Stimulated activated CD4-positive, alpha-beta T cell treated with anti-CD3 and anti-CD28 coated beads, TNF-alpha, amount 100 ng/mL, for 4 hours (primary cell): ENCODE measurements around the gene PRELID3B.

Experiments used
- DNase-seq, 3 experiments: peaks; one replicate each; pipeline ENCODE4 v3.0.0-alpha.2; 2020; ENCODE audit warnings: low read depth in 3 of 3

PRELID3B gene

DNA sequence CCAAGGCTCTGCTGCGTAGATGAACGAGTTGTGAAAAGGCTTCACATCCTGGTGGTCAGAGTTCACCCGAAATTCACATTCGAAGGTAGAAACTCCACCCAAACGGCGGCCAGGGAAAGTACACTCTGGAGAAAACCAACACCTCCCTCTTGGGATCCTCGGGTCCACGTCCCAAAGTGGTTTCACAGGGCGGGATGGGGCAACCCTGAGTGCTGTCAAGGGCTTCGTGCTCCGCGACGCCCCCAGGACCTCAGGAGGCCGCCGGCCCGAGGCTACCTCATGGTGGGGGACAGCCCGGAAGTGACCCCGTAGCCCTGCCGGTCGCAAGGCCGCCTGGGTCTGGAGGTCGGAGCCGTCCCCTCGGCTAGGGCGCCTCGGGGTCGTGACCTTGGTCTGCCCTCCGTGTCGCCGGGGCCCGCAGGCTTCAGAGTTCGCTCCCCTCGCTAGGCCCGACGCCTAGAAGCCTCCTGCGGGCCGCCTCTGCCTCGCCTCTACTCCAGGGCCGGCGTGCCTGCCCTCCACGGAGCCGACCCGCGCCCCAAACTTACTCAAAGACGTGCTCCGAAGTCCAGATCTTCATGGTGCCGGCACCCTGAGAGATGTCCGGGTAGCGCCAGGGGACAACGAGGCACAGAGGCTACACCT, at the start of gene PRELID3B:
Gene PRELID3B, minus strand, starts transcription at position 636 of the 645 bp plus-strand sequence. Its CDS starts 56 bp downstream, at position 580.
- DNase-seq, result no peak

DNA sequence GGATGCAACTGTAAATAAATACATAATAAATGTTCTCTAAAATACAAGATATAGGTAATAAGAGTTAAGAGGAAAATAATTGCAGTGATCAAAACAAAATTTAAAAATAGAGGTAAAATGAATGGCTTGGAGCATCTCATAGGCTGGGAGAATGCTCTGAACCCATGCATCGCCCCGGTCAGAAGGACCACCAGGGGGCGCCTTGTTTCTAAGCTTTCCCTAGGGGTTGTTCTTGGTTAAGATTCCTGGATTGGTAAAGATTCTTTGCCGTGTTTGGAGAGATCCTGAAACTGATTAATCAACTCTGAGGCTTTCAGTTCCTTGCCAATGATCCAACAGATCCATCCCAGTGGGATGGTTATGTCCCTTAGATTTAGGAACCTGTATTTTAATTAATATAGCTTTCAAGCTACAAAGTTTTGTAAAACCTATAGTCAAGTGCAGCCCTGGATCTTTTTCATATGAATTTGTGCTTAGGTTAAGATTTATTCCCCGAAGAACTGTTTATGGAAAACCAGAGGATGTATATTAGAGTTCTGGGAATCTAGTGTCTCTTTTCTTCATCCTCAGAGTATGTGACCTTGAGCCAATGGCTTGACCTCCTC, 45.3 kb upstream of the PRELID3B start:
- DNase-seq, result peak; percentile 69 to 81 (median 75)

DNA sequence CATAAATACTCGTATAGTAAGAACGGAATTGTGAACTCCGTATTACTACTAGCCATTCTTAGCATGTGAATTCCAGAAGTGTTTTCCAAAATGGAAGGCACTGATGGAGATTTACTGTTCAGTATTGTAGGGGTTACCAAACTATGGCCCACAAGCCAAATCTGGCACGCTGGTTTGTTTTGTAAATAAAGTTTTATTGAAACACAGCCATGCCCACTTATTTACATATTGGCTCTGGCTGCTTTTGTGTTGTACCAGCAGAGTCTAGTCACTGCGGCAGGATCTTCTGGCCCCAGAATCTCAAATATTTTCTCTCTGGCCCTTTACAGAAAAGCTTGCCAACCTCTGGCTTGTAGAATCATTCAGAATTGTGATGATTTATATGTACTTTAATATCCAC, 44.3 kb upstream of the PRELID3B start:
- DNase-seq, result no peak

DNA sequence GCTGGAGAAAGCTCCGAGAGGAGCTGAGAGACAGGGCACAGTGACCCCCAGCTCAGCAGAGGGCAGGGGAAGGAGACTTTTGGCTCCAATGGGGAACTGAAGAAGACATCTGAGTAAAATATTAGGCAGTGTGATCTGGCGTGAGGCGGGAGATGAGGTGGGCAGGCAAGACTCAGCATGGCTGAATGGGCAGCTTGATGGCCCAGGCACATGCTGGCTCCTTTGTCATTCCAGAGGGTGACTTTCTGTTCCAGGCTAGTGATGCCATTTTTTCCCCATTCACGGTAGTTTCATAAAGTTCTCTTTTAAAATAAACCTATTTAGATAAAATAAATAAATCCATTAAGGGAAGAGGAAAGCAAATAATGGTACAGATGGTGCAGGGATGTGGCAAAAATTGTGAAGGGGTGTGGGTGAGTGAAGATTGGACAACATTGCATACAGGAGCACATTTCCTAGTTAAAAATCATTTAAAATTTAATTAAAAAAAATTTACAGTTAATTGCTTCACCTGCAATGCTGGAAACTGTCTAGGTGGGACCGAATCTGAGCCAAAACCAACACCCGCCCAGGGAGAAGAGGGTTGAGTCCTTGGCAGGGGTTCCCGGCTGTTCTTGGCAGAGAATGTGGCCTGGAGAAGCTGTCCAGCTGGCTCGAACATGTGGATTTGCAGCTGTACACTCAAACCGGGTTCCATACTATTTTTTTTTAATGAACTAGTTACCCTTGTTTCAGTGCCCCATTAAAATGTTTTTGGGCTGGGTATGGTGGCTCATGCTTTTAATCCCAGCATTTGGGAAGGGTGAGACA, 41.7 kb upstream of the PRELID3B start:
- DNase-seq, result no peak

DNA sequence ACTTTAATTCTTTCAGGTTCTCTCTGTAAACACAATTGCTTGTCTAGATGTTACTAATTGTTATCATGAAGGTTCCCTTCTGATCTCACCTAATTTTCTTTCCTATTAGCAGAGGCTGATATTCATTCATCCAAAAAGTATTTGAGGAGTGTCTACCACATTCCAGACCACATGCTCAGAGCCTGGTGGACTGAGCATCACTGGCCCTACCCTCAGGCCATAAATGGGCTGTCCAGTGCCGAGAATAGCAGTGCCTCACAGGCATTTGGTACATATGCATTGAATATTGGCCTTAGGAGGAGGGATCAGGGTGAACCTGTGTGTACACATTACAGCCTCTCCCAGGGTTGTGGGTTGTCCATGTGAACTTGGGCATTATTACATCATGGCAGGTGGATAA, 40.4 kb upstream of the PRELID3B start:
- DNase-seq, result no peak

DNA sequence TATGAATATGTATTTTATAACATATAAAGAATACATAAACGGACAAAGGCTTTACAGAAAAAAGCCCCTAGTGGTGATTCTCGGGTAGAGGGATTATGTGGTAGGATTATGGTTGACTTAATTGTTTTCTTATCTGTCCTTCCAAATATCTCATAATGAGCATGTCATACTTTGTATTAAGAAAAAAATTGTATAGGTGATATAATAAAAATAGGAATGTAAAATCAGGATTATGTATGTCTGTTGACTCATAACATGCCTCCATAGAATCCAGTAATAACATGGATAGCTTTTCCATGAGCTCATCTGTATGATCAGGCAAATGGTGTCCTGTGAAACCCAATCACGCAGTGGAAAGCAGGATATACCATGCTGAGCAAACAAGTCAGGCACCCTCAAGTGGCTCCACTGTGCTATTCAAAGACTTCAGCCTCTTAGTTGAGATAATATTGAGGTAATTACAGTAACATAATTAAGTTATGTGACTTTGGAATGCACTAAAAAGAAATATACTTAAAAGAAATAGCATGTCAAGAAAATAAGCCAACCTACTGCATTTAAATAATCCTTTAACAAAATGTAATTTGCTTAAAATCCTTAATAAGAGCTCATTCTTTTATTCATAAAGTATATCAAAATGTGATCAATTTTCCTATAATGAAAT, 39.6 kb upstream of the PRELID3B start:
- DNase-seq, result no peak

DNA sequence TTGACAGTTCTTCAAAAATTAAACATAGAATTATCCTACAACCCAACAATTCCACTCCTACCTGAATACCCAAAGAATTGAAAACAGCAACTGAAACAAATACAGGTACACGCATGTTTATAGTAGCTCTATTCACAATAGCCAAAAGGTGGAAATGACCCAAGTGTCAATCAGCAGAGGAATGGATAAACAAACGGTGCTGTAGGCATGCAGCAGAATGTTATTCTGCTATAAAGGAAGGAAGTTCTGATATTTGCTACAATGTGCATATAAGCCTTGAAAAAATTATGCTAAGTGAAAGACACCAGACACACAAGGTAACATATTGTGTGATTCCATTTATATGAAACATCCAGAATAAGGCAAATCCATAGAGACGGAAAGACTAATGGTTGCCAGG, 38.5 kb upstream of the PRELID3B start:
- DNase-seq, result no peak

DNA sequence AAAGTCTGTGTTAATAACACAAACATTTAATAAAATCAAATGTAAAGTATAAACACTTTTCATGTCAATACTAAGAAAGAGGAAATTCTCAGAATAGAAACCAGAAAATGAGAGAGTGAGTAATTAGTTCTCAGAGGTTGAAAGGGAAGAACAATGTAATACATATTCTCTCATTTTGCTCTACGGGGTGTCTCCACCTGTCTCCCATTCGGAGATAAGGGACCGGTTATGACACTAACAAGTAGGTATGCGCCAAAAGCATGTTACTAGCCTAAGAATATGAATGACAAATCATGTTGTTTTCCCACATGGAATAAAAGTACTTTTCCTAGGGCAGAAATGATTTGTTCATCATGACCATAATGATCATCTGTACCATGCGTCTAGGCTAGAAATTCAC, 35.6 kb upstream of the PRELID3B start:
- DNase-seq, result no peak

DNA sequence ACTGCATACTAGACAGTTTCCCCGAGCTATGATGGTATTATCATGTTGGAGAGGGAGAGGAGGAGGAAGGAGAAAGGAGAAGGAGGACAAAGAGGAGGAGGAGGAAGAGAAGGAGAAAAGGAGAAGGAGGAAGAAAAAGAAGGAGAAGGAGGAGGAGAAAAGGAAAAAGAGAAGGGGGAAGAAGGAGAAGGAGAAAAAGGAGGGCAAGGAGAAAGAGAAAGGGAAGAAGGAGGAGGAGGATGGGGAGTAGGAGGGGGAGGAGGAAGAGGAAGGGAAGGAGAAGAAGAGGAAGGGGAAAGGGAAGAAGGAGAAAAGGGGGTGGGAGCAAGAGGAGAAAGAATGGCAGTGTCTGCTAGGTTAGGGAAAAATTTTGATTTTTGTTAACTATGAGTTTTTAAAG, 35.1 kb upstream of the PRELID3B start:
- DNase-seq, result no peak

DNA sequence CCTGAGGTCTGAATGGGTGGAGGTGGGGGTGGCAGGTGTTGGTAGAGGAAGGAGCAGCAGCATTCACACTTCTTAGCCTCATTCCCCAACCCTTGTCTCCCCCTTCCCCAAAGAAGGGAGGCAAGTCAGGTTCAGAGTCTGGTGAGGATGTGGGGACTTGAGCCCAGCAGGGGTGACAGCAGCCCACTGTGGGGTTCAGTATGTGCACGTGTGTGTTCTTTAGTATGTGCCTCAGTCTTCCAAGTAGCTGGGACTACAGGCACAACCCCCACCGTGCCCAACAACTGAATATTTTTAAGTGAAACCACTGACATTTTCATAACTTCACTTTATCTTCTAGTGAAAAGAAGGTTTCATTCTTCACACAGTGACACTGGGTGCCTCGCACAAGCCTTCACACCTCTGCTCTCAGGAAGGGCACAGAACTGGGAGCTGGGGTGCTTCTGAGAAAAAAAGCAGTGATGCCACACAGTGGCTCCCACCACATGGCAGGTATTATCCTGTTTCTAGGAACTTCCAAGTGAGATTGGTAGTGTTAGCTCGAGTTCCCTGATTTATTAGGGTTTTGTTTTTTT, 33.4 kb upstream of the PRELID3B start:
- DNase-seq, result no peak

DNA sequence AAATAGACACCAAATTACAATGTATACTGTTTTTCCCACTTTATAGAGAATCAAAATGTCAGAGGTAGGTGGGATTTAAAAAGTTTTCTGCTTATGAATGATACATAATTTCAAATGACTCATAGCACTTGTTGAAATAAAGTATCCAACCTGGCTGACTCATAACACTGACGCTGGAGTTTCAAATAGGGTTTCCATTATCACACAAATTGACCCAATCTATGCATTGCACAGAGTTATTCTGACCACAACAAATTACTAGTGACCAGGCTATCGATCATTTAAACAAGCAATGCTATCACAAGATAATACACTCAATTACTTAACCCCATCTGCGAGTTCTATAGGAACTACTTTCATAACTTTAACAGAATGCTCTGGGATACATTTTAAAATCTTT, 31.9 kb upstream of the PRELID3B start:
- DNase-seq, result no peak

DNA sequence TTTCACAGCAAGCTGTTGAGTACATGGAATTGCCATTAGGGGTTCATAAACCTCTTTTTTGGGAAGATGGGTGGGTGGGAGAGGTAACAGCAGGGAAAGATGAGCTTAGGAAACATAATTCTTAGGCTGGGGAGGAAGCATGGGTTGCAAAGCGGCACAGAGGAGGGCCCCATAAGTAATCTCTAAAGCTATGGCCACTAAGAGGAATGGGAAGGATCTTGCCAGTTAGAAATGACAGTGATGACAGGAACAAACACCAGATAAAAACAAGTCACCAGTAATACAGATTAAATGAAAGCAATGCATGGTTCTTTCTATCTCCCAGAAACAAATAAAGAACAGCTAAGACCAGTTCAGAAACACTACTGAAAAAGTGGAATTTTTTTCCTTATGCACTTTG, 31.0 kb upstream of the PRELID3B start:
- no peak for DNase-seq

DNA sequence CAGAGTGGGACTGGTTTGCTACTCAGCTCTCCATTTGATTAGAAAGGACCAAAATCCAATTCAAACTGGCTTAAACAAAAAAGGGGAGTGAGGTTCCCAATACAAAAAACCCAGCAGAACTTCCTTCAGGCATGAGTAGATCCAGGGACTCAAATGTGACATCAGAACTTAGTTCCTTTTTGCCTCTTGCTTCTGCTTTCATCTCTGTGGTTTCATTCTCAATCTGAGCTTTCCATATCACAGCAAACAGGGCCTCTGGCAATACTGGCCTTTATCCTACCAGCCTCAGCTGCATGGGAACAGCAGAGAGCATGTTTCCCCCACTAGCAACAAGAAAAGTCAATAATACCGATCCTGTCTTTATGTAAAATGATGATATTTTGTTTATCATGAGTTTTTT, 28.6 kb upstream of the PRELID3B start:
- no peak for DNase-seq

DNA sequence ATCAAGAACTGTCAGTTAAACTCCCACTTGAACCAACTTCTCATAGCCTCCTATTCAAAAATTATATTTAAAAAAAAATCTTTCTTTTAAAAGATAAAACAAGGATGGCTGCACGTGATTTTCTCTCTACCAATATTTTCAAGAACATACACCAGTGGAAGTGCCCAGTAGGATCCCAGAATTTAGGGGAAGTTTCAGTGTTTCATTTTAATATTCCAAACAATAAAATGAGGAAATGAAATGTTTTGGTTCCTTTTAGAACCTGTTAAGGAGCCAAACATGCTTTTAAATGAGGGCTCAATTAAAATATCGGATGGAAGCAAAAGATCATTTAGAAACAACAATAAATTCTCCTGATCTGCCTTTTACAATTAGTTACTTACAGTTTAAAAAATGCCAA, 26.4 kb upstream of the PRELID3B start:
- no peak for DNase-seq

DNA sequence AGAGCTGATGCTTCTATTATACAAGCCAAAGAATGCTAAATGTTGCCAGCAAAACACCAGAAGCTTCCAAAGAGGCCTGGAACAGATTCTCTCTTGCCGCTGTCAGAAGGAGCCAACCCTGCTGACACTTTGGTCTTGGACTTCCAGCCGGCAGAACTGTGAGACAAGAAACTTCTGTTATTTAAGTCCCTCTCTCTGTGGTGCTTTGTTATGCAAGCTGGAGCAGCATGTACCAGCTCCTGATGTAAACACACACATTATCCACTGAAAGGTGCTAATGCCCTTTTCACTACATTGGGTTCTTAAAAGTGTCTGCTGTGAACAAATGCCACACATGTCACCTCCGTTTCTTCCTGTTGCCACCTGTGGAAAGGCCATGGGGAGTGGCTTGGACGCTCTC, 25.9 kb upstream of the PRELID3B start:
- DNase-seq, result no peak

DNA sequence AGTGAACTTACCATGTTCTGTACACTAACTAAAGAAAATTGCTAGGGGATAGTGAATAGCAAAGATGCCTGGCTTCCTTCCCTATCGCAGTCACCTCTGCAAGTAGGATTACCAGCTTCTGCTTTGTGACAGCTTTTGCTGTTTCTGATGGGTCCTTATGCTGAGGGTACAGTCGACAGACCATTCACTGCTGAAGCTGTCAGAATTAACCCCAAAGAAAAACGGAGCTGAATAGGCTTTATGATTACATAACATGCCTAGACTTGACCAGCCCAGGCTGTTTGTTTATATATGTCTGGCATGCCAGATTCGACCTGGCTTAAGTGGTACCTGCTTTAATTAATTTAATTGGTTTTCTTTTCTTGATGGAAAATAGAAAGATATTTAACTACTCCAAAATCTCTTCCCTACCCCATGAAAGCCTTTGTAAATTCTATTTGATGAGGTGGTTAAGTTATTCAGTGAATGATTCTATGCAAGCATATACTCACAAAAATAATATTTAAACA, 21.7 kb upstream of the PRELID3B start:
- DNase-seq, result no peak

DNA sequence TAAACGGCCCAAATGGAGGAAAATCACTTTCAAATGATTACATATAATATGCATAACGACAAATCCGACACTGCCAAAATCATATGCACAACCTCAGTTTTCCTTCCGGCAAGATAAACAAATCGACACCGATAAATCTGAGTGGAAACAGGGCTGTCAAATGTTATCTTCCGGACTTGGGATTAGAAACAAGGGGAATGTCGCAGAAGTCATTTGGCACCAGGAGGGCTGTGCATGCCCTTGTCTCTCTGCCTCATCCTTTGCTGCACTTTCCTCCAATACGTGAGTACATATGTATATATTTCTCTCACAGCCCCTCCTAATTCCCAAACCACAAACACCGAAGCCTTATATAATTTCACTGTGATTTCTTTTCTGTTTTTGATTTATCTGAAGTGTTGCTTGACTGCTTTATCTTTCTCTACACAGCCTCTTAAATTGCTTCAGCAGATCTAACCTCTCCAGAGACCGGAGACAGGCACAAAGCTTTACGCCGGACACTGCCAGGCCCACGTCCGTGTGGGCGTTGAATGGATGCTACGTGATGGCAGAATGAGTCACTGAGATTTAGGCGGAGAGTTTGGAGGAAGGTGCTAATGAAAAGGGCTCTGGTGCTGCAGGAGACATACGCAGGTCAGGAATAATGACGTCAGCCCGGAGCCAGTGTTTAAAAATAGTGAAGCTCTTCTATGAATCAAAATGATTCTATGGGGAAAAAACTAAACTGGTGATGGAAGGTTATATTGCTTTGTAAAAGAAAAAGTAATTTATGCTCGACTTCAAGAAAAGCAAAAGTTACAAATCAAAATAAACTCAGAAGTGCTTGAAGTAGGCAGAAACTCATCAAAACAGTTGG, 21.0 kb upstream of the PRELID3B start:
- no peak for DNase-seq

DNA sequence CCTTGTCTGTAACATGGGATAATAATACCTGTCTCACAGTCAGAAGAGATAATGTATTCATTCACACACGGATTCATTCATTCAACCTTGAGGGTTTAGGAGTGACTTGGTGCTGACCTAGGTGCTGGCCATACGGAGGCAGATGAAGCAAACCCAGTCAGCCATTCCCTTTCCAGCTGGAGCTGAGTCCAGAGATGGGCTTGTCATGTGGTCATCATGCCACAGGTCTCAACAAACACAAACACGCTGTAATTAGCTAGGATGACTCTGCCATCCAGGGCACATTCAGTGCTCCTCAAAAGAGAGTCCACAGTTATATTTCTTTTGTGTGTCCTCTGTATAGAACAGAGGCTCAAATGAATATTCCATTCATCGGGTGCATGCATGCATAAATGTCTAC, 19.5 kb upstream of the PRELID3B start:
- no peak for DNase-seq

DNA sequence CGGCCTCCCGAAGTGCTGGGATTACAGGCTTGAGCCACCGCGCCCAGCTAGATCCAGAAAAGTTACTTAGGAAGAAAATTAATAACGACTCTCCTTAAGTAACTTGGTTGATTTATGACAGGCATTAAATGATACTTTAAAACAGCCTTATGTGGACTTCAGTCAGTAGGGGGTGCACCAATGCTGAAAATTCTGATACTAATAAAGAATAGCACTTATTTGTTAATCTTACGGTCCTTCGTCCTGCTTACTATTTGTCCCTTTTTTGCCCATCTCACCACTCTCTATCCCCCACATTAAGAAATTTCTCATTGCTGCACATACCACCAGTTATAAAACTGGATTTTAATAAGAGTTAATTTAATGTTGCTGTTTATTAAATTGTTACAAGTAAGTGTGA, 12.7 kb upstream of the PRELID3B start:
- no peak for DNase-seq

DNA sequence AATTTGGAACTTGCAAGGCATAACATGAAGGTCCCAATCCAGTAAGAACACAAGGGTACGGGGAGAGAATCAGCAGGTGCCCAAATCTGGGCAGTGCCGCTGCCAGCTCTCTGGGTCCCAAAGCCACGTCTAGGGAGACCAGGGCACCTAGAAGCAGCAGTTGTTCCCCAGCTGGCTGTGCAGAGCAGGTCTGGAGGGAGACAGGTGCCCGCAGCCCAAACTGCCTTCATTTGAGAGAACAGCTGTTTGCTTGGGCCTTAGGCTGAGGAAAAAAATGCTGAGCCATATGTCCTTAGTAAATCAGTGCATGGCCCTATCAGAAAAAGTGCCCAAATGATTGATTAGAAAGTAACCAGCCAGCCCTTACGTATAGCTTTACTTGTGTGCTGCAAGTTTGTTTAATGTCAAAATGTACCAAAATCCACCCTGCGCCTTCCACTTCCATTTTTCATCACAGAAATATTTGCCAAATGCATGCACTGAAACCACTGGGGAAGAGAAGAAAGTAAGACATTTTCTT, 9.1 kb upstream of the PRELID3B start:
- DNase-seq, result no peak

DNA sequence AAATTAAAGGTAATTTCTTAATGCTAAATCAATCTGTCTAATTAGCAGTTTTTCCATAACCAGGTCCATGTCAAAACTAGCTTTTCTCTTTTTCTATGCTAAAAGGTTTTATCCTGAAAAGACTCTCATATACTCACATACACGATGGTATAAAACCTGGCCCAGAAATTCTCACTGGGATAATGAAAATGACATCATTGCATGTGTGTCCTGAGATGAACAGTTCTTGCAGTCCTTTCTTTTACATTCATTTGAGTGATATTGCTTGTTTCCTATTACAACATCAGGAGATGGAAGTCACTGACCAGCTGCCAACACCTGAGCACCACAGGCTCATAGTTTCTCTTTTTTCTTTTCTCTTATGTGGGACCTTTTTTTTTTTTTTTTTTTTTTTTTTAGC, 7.9 kb upstream of the PRELID3B start:
- no peak for DNase-seq
